ENCODE results near the gene SCLT1.

SCLT1 gene

GRCh38 chr4:129109965-129110824 is 16.9 kb upstream of the SCLT1 start:
- DNase-seq = no peak
- WGBS (ENCODE audit: extremely low coverage, insufficient coverage, insufficient read length) = no CpG with 5 or more reads among the region's 3 CpGs
- H3K79me1 ChIP-seq (ENCODE audit: low read length) = no peaks in the 10 kb centered on the region
- H3K4me2 ChIP-seq (ENCODE audit: low read length) = no peak overlapping the region
- no peak overlapping the region for H3K4me3 ChIP-seq (ENCODE audit: low read depth, low read length)
- no peaks in the 10 kb centered on the region for H3K27me3 ChIP-seq (ENCODE audit: insufficient read depth, low read length)
- H3K9ac ChIP-seq (ENCODE audit: low read length) = no peak overlapping the region
- H3K27ac ChIP-seq (ENCODE audit: low read depth, low read length) = no peak overlapping the region
- H3K18ac ChIP-seq (ENCODE audit: low read length) = no peak overlapping the region
- no peak overlapping the region for H3K23ac ChIP-seq (ENCODE audit: low read length)
- H3K14ac ChIP-seq (ENCODE audit: low read length) = no peak overlapping the region
- no peak overlapping the region for H2BK120ac ChIP-seq (ENCODE audit: insufficient read depth, low read length, poor library complexity)
- H2AFZ ChIP-seq (ENCODE audit: insufficient read depth, low read length, poor library complexity) = no peak overlapping the region
- no peaks in the 10 kb centered on the region for H3K4me1 ChIP-seq (ENCODE audit: control insufficient read depth in 1 of 2, insufficient read depth in 2 of 2, low read length in 2 of 2)
- no peaks in the 10 kb centered on the region for H3K36me3 ChIP-seq (ENCODE audit: control insufficient read depth in 1 of 2, insufficient read depth in 2 of 2, low read length in 2 of 2)
- no peak overlapping the region for H2AK5ac ChIP-seq (ENCODE audit: low read length)
- no peaks in the 10 kb centered on the region for H3K9me3 ChIP-seq (ENCODE audit: insufficient read depth, low read depth, low read length)
- H4K91ac ChIP-seq (ENCODE audit: low read depth, low read length) = no peak overlapping the region
- no peak overlapping the region for H4K8ac ChIP-seq (ENCODE audit: low read depth, low read length)
- H2BK5ac ChIP-seq (ENCODE audit: low read depth, low read length, poor library complexity) = no peak overlapping the region
- H3K79me2 ChIP-seq (ENCODE audit: control insufficient read depth, insufficient read depth, low read length, poor library complexity) = no peaks in the 10 kb centered on the region
- H3K4ac ChIP-seq (ENCODE audit: low read depth, low read length) = no peak overlapping the region
- H2BK12ac ChIP-seq (ENCODE audit: low read length) = no peak overlapping the region
- no peak overlapping the region for H4K12ac ChIP-seq (ENCODE audit: low read depth, low read length)

- DNase-seq = no peak
- Histone ChIP-seq H2AFZ (ENCODE audit: insufficient read depth, low read length, poor library complexity) (no peak overlapping the region), H3K14ac (ENCODE audit: low read length) (no peak overlapping the region), H3K79me2 (ENCODE audit: control insufficient read depth, insufficient read depth, low read length, poor library complexity) (no peaks in the 10 kb centered on the region), H4K91ac (ENCODE audit: low read depth, low read length) (no peak overlapping the region), H4K8ac (ENCODE audit: low read depth, low read length) (no peak overlapping the region), H3K27ac (ENCODE audit: low read depth, low read length) (no peak overlapping the region), H3K4me2 (ENCODE audit: low read length) (no peak overlapping the region), H2AK5ac (ENCODE audit: low read length) (no peak overlapping the region), H3K79me1 (ENCODE audit: low read length) (no peaks in the 10 kb centered on the region), H2BK12ac (ENCODE audit: low read length) (no peak overlapping the region), H3K4ac (ENCODE audit: low read depth, low read length) (no peak overlapping the region), H3K18ac (ENCODE audit: low read length) (no peak overlapping the region), H3K36me3 (ENCODE audit: control insufficient read depth in 1 of 2, insufficient read depth in 2 of 2, low read length in 2 of 2) (no peaks in the 10 kb centered on the region), H2BK5ac (ENCODE audit: low read depth, low read length, poor library complexity) (no peak overlapping the region), H3K23ac (ENCODE audit: low read length) (no peak overlapping the region), H3K4me1 (ENCODE audit: control insufficient read depth in 1 of 2, insufficient read depth in 2 of 2, low read length in 2 of 2) (no peaks in the 10 kb centered on the region), H4K12ac (ENCODE audit: low read depth, low read length) (no peak overlapping the region), H3K27me3 (ENCODE audit: insufficient read depth, low read length) (no peaks in the 10 kb centered on the region), H3K9me3 (ENCODE audit: insufficient read depth, low read depth, low read length) (no peaks in the 10 kb centered on the region), H2BK120ac (ENCODE audit: insufficient read depth, low read length, poor library complexity) (no peak overlapping the region), H3K4me3 (ENCODE audit: low read depth, low read length) (no peak overlapping the region), H3K9ac (ENCODE audit: low read length) (no peak overlapping the region)
Measured at GRCh38 chr4:129098531-129099001, 5.2 kb upstream of the SCLT1 start.

- no peak within 1 kb of the TSS for H2BK12ac ChIP-seq (ENCODE audit: low read length)
- no peak within 1 kb of the TSS for H2AK5ac ChIP-seq (ENCODE audit: low read length)
- peak within 1 kb of the TSS; percentile 8 for H2BK120ac ChIP-seq (ENCODE audit: insufficient read depth, low read length, poor library complexity)
- no peaks in the 10 kb centered on the region for H3K36me3 ChIP-seq (ENCODE audit: control insufficient read depth in 1 of 2, insufficient read depth in 2 of 2, low read length in 2 of 2)
- peak within 1 kb of the TSS; percentile 50 for H3K9ac ChIP-seq (ENCODE audit: low read length)
- peaks cover 4% of the 10 kb centered on the region for H3K79me1 ChIP-seq (ENCODE audit: low read length)
- no CpG with 5 or more reads among the region's 14 CpGs for WGBS (ENCODE audit: extremely low coverage, insufficient coverage, insufficient read length)
- no peaks in the 10 kb centered on the region for H3K27me3 ChIP-seq (ENCODE audit: insufficient read depth, low read length)
- peak; percentile 55 to 77 for DNase-seq
- peaks cover 3% of the 10 kb centered on the region for H3K79me2 ChIP-seq (ENCODE audit: control insufficient read depth, insufficient read depth, low read length, poor library complexity)
- H3K18ac ChIP-seq (ENCODE audit: low read length) = no peak within 1 kb of the TSS
- peak within 1 kb of the TSS; percentile 79 for H3K27ac ChIP-seq (ENCODE audit: low read depth, low read length)
- H3K23ac ChIP-seq (ENCODE audit: low read length) = no peak within 1 kb of the TSS
- peak within 1 kb of the TSS; percentile 88 for H2AFZ ChIP-seq (ENCODE audit: insufficient read depth, low read length, poor library complexity)
- H3K4me3 ChIP-seq (ENCODE audit: low read depth, low read length) = peak within 1 kb of the TSS; percentile 71
- H3K4me1 ChIP-seq (ENCODE audit: control insufficient read depth in 1 of 2, insufficient read depth in 2 of 2, low read length in 2 of 2) = peaks cover 5% of the 10 kb centered on the region in 2 experiments
- H2BK5ac ChIP-seq (ENCODE audit: low read depth, low read length, poor library complexity) = peak within 1 kb of the TSS; percentile 50
- peak within 1 kb of the TSS; percentile 50 for H4K8ac ChIP-seq (ENCODE audit: low read depth, low read length)
- no peak within 1 kb of the TSS for H3K4ac ChIP-seq (ENCODE audit: low read depth, low read length)
- H3K4me2 ChIP-seq (ENCODE audit: low read length) = peak within 1 kb of the TSS; percentile 61
- H3K9me3 ChIP-seq (ENCODE audit: insufficient read depth, low read depth, low read length) = no peaks in the 10 kb centered on the region
- no peak within 1 kb of the TSS for H3K14ac ChIP-seq (ENCODE audit: low read length)
- peak within 1 kb of the TSS; percentile 26 for H4K91ac ChIP-seq (ENCODE audit: low read depth, low read length)
- H4K12ac ChIP-seq (ENCODE audit: low read depth, low read length) = no peak within 1 kb of the TSS
Measured at GRCh38 chr4:129095811-129096454, 2.6 kb upstream of the SCLT1 start, which contains the start of gene C4orf33. Gene C4orf33, plus strand, starts transcription at chr4:129096152. Its CDS starts 6,459 bp downstream, at chr4:129102611.

GRCh38 chr4:129094347-129094746 is 1.0 kb upstream of the SCLT1 start:
- H3K9ac ChIP-seq (ENCODE audit: low read length) = no peak overlapping the region
- H2AFZ ChIP-seq (ENCODE audit: insufficient read depth, low read length, poor library complexity) = no peak overlapping the region
- no peak overlapping the region for H3K4me3 ChIP-seq (ENCODE audit: low read depth, low read length)
- no peak overlapping the region for H3K4ac ChIP-seq (ENCODE audit: low read depth, low read length)
- H3K9me3 ChIP-seq (ENCODE audit: insufficient read depth, low read depth, low read length) = no peaks in the 10 kb centered on the region
- H4K91ac ChIP-seq (ENCODE audit: low read depth, low read length) = no peak overlapping the region
- H3K4me1 ChIP-seq (ENCODE audit: control insufficient read depth in 1 of 2, insufficient read depth in 2 of 2, low read length in 2 of 2) = peaks cover 5% of the 10 kb centered on the region in 2 experiments
- H2BK120ac ChIP-seq (ENCODE audit: insufficient read depth, low read length, poor library complexity) = no peak overlapping the region
- peaks cover 4% of the 10 kb centered on the region for H3K79me1 ChIP-seq (ENCODE audit: low read length)
- WGBS (ENCODE audit: extremely low coverage, insufficient coverage, insufficient read length) = no CpG with 5 or more reads among the region's 3 CpGs
- no peaks in the 10 kb centered on the region for H3K36me3 ChIP-seq (ENCODE audit: control insufficient read depth in 1 of 2, insufficient read depth in 2 of 2, low read length in 2 of 2)
- H4K12ac ChIP-seq (ENCODE audit: low read depth, low read length) = no peak overlapping the region
- no peak overlapping the region for H2BK5ac ChIP-seq (ENCODE audit: low read depth, low read length, poor library complexity)
- no peak overlapping the region for H3K14ac ChIP-seq (ENCODE audit: low read length)
- no peak overlapping the region for H2BK12ac ChIP-seq (ENCODE audit: low read length)
- no peak overlapping the region for H2AK5ac ChIP-seq (ENCODE audit: low read length)
- no peak overlapping the region for H3K18ac ChIP-seq (ENCODE audit: low read length)
- peak in 1 of 2 donors; percentile 1 for DNase-seq
- no peaks in the 10 kb centered on the region for H3K27me3 ChIP-seq (ENCODE audit: insufficient read depth, low read length)
- H3K79me2 ChIP-seq (ENCODE audit: control insufficient read depth, insufficient read depth, low read length, poor library complexity) = peaks cover 3% of the 10 kb centered on the region
- no peak overlapping the region for H3K27ac ChIP-seq (ENCODE audit: low read depth, low read length)
- no peak overlapping the region for H3K23ac ChIP-seq (ENCODE audit: low read length)
- no peak overlapping the region for H4K8ac ChIP-seq (ENCODE audit: low read depth, low read length)
- no peak overlapping the region for H3K4me2 ChIP-seq (ENCODE audit: low read length)

Measured in trophoblast cell (in vitro differentiated cells and primary cell).